ENCODE measurements around the gene PGP. TPM values are rescaled to one million over a fixed set of nuclear protein-coding genes. Genes with fewer than 3 reads are reported as not detected.

PGP gene
- total RNA-seq, 1 experiment from 2014 or later = 32.6 TPM

DNA sequence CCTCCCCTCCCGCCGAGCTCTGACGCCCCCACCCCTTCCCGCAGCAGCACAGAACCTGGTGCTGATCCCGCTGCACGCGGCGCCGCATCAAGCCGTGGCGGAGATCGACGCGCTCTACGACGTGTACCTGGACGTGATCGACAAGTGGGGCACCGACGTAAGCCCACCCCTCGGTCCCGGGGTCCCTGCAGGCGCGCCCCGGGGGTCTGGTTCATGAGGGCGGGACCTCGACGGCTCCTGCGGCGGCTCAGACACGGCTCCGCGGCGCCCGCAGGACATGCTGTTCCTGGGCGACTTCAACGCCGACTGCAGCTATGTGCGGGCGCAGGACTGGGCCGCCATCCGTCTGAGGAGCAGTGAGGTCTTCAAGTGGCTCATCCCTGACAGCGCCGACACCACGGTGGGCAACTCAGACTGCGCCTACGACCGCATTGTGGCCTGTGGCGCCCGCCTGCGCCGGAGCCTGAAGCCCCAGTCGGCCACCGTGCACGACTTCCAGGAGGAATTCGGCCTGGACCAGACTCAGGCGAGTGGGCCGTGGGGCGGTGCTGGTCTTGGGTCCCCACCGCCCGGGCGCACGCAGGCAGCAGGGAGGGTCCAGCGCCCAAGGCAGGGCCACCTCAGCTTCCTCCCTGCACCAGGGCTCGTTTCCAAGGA is 23.0 kb upstream of the PGP start:
- Histone ChIP-seq H3K4me3 (replicated peaks in 1 of 2; ENCODE audit: low read depth in 1 of 2, low read length in 2 of 2) (no peak overlapping the region), H3K9me2 (ENCODE audit: insufficient read depth) (no peaks in the 10 kb centered on the region), H2AFZ (ENCODE audit: low read depth, low read length, poor library complexity, severe bottlenecking) (no peak overlapping the region), H3K9me3 (ENCODE audit: control insufficient read depth in 1 of 2, insufficient read depth in 1 of 2, low read depth in 1 of 2, low read length in 2 of 2) (no peaks in the 10 kb centered on the region), H3K4me2 (ENCODE audit: low read length) (no peak overlapping the region), H3K4me1 (ENCODE audit: control insufficient read depth in 1 of 2, insufficient read depth in 2 of 2, low read length in 2 of 2) (peaks cover 0 to 14% of the 10 kb centered on the region in 2 experiments; a peak in 3 of 4 replicates), H3K27me3 (ENCODE audit: insufficient read depth, low read length) (no peaks in the 10 kb centered on the region), H3K36me3 (ENCODE audit: control insufficient read depth in 1 of 2, insufficient read depth in 2 of 2, low read length in 2 of 2) (peaks cover 4 to 8% of the 10 kb centered on the region in 2 experiments; a peak in 2 of 4 replicates), H3K9ac (ENCODE audit: low read length) (no peak overlapping the region), H3K79me2 (ENCODE audit: insufficient read depth, low read length) (no peaks in the 10 kb centered on the region), H4K20me1 (ENCODE audit: insufficient read depth) (no peaks in the 10 kb centered on the region), H3K27ac (ENCODE audit: low read depth, low read length) (no peak overlapping the region)
- ChIA-PET POLR2A (interaction anchor here (1.2 kb wide), 1 partner anchor 13 kb away, joined by 8 read pairs; the partner anchor contains the start of gene ECI1), RAD21 (ENCODE audit: low non-redundant PET in 1 of 2, low total read pairs in 2 of 2, uncharacterized antibody in 2 of 2, unreplicated experiment in 2 of 2) (no interaction called here), CTCF (no interaction called here)
- intact Hi-C loops (cut with micrococcal nuclease) = no loop called here
- no peak for TF ChIP-seq ZFX (IDR thresholded peaks at IDR 0.05)
- TF ChIP-seq RAD21 (IDR thresholded peaks at IDR 0.05; ENCODE audit: low read depth) = no peak
- no peak for TF ChIP-seq SIN3A (IDR thresholded peaks at IDR 0.05; ENCODE audit: low read depth)
- no peak for TF ChIP-seq POLR2A (IDR thresholded peaks at IDR 0.05; ENCODE audit: borderline replicate concordance, extremely low read depth, insufficient read depth, insufficient read length)
- TF ChIP-seq, protein P1, sequence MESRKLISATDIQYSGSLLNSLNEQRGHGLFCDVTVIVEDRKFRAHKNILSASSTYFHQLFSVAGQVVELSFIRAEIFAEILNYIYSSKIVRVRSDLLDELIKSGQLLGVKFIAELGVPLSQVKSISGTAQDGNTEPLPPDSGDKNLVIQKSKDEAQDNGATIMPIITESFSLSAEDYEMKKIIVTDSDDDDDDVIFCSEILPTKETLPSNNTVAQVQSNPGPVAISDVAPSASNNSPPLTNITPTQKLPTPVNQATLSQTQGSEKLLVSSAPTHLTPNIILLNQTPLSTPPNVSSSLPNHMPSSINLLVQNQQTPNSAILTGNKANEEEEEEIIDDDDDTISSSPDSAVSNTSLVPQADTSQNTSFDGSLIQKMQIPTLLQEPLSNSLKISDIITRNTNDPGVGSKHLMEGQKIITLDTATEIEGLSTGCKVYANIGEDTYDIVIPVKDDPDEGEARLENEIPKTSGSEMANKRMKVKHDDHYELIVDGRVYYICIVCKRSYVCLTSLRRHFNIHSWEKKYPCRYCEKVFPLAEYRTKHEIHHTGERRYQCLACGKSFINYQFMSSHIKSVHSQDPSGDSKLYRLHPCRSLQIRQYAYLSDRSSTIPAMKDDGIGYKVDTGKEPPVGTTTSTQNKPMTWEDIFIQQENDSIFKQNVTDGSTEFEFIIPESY (IDR thresholded peaks at IDR 0.05; ENCODE audit: extremely low read depth, insufficient replicate concordance, low read length) = no peak
- TF ChIP-seq SRF (IDR thresholded peaks at IDR 0.05; ENCODE audit: low read depth) = no peak
- no peak for TF ChIP-seq YY1 (IDR thresholded peaks at IDR 0.05; ENCODE audit: extremely low read depth, insufficient replicate concordance, low read depth, low read length)
- TF ChIP-seq, protein P2, sequence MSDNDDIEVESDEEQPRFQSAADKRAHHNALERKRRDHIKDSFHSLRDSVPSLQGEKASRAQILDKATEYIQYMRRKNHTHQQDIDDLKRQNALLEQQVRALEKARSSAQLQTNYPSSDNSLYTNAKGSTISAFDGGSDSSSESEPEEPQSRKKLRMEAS (IDR thresholded peaks at IDR 0.05) = no peak
- no peak for TF ChIP-seq POLR2AphosphoS5 (IDR thresholded peaks at IDR 0.05; ENCODE audit: low read depth, low read length)
- TF ChIP-seq ATF3 (IDR thresholded peaks at IDR 0.05) = no peak
- TF ChIP-seq CBX3 (IDR thresholded peaks at IDR 0.05; ENCODE audit: low read depth) = no peak
- no peak for TF ChIP-seq ELF1 (IDR thresholded peaks at IDR 0.05; ENCODE audit: borderline replicate concordance, low read depth)
- TF ChIP-seq JUND (IDR thresholded peaks at IDR 0.05) = no peak
- no peak for TF ChIP-seq EZH2phosphoT487 (IDR thresholded peaks at IDR 0.05; ENCODE audit: borderline replicate concordance)
- TF ChIP-seq, protein P3, sequence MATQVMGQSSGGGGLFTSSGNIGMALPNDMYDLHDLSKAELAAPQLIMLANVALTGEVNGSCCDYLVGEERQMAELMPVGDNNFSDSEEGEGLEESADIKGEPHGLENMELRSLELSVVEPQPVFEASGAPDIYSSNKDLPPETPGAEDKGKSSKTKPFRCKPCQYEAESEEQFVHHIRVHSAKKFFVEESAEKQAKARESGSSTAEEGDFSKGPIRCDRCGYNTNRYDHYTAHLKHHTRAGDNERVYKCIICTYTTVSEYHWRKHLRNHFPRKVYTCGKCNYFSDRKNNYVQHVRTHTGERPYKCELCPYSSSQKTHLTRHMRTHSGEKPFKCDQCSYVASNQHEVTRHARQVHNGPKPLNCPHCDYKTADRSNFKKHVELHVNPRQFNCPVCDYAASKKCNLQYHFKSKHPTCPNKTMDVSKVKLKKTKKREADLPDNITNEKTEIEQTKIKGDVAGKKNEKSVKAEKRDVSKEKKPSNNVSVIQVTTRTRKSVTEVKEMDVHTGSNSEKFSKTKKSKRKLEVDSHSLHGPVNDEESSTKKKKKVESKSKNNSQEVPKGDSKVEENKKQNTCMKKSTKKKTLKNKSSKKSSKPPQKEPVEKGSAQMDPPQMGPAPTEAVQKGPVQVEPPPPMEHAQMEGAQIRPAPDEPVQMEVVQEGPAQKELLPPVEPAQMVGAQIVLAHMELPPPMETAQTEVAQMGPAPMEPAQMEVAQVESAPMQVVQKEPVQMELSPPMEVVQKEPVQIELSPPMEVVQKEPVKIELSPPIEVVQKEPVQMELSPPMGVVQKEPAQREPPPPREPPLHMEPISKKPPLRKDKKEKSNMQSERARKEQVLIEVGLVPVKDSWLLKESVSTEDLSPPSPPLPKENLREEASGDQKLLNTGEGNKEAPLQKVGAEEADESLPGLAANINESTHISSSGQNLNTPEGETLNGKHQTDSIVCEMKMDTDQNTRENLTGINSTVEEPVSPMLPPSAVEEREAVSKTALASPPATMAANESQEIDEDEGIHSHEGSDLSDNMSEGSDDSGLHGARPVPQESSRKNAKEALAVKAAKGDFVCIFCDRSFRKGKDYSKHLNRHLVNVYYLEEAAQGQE (IDR thresholded peaks at IDR 0.05; ENCODE audit: low read depth) = no peak
- no peak for TF ChIP-seq SP1 (IDR thresholded peaks at IDR 0.05; ENCODE audit: low read depth)
- TF ChIP-seq FOSL1 (IDR thresholded peaks at IDR 0.05; ENCODE audit: low read depth) = no peak
- ATAC-seq (no peak), DNase-seq (ENCODE audit: low read depth, low spot score) (no peak)
- no TSS peak for BruUV-seq (replicated peaks)
